Ovary (tissue), 9 donors: ENCODE results near the gene PLEKHS1. TPM values are rescaled to one million over a fixed set of nuclear protein-coding genes. Genes with fewer than 3 reads are reported as not detected.

Source experiments
- DNase-seq, 5 donors: peaks; one replicate each; pipeline ENCODE4 v3.0.0-alpha.2; 2019 to 2020
- H3K27ac ChIP-seq, 2 donors: fragments of 200-600 bp; one replicate each; pipeline versions ENCODE4 v1.5.1 to v1.8.0; 2019 to 2022
- H3K27me3 ChIP-seq: fragments of 200-600 bp; one replicate; pipeline ENCODE4 v1.8.0; 2022
- H3K36me3 ChIP-seq: fragments of 200-600 bp; sonication (generic); one replicate; pipeline ENCODE4 v1.5.1; 2019
- H3K4me1 ChIP-seq: one replicate; pipeline ENCODE4 v1.8.1; 2013; ENCODE audit warnings: mild to moderate bottlenecking, moderate library complexity; ENCODE audit not compliant: insufficient read depth
- H3K4me3 ChIP-seq: fragments of 200-600 bp; sonication (generic); one replicate; pipeline ENCODE4 v1.5.1; 2017
- H3K9me3 ChIP-seq, 2 donors: fragments of 200-600 bp in 1 of 2; sonication (generic) in 1 of 2; one replicate each; pipeline versions ENCODE4 v1.5.1 to v1.8.1; 2013 to 2019; ENCODE audit warnings: mild to moderate bottlenecking in 1 of 2, moderate library complexity in 1 of 2
- EP300 ChIP-seq: sonication (generic); formaldehyde crosslinking; IDR thresholded peaks from one replicate; pipeline ENCODE4 v1.6.1; 2017; ENCODE audit warnings: antibody characterized with exemption
- POLR2A ChIP-seq: fragments of 450-650 bp; IDR thresholded peaks from one replicate; pipeline ENCODE4 v1.6.1; 2017; ENCODE audit warnings: antibody characterized with exemption, mild to moderate bottlenecking, moderate library complexity
- WGBS, 3 donors: extraction: QIAGEN DNeasy Blood & Tissue Kit in 1 of 3; methylation state at CpG; one replicate each; pipeline versions ENCODE4 v1.1.5 to v1.1.7; 2013 to 2017; 5-methylcytosine and 5-hydroxymethylcytosine counted together
- intact Hi-C, 4 donors: fragments of 100-400 bp; cut with DNase I; formaldehyde crosslinking; loops; one replicate each; pipeline versions ENCODE4 v1.11.0 to v1.15.1; 2022 to 2023
- polyA plus RNA-seq, 2 donors: library from polyadenylated mRNA; stranded (reverse); fragments of 200-250 nt in 1 of 2; fragments of 350-450 nt in 1 of 2; fragmentation: Illumina TruSeq in 1 of 2; extraction: RNeasy Lipid Tissue Mini Kit (QIAGEN cat#74804) in 1 of 2; gene quantifications; one replicate each; pipeline ENCODE4 v1.2.3, GENCODE V29; 2013 to 2014
- total RNA-seq, 7 donors: library from RNA; depleted of rRNA in 2 of 7; stranded (reverse); fragments of >200 nt in 2 of 7; fragmentation: NEBNext Ultra II Directional in 3 of 7; extraction: Animal tissue kit (Norgen Biotek cat#: 25700) in 3 of 7; gene quantifications; one replicate each; pipeline versions ENCODE4 v1.1.0 to v1.2.4, GENCODE V29; 2016 to 2023
- TF ChIP-seq, protein P1 (sequence below), 3 donors: fragments of 450-650 bp in 2 of 3; fragments of 200-600 bp in 1 of 3; IDR thresholded peaks; one replicate each; pipeline versions ENCODE4 v1.5.1 to v1.8.0; 2016 to 2022; ENCODE audit warnings: antibody characterized with exemption in 3 of 3, mild to moderate bottlenecking in 1 of 3
- donor health status: DM: no; HTN: no; CAD: no; lungs with moderate emphysema.
- donor health status: DM: no; HTN: no; CAD: no.
- donor health status: Bipolar disorder and iron deficiency.
- donor health status: DM: yes; HTN: yes; CAD: no.
- donor health status: DM: no; HTN: no; CAD: no.
- donor health status: DM: yes; HTN: yes; CAD: no.

Gene PLEKHS1
- total and polyA plus RNA-seq, 9 donors: 0.01 to 5.7 (median 0.15) TPM; not detected in 2

DNA sequence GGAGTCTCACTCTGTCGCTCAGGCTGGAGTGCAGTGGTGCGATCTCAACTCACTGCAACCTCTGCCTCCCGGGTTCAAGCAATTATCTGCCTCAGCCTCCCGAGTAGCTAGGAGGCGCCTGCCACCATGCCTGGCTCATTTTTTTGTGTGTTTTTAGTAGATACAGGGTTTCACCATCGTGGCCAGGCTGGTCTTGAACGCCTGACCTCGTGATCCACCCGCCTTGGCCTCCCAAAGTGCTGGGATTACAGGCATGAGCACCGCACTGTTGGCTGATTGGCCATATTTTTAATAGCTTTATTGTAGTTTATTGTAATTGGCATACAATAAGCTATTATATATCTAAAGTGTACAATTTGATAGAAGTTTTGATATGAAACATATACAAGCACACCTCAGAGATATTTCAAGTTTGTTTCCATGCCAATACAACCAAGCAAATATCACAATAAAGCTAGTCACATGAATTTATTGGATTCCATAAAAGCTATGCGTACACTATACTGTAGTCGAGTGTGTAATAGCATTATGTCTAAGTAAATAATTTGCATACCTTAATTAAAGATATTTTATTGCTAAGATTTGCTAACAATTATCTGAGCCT, 5.6 kb downstream of the PLEKHS1 start:
- H3K4me1 ChIP-seq: no peaks in the 10 kb centered on the region
- no peak overlapping the region for H3K27ac ChIP-seq
- intact Hi-C loops: no loop called here
- no peak for DNase-seq
- TF ChIP-seq, protein P1, sequence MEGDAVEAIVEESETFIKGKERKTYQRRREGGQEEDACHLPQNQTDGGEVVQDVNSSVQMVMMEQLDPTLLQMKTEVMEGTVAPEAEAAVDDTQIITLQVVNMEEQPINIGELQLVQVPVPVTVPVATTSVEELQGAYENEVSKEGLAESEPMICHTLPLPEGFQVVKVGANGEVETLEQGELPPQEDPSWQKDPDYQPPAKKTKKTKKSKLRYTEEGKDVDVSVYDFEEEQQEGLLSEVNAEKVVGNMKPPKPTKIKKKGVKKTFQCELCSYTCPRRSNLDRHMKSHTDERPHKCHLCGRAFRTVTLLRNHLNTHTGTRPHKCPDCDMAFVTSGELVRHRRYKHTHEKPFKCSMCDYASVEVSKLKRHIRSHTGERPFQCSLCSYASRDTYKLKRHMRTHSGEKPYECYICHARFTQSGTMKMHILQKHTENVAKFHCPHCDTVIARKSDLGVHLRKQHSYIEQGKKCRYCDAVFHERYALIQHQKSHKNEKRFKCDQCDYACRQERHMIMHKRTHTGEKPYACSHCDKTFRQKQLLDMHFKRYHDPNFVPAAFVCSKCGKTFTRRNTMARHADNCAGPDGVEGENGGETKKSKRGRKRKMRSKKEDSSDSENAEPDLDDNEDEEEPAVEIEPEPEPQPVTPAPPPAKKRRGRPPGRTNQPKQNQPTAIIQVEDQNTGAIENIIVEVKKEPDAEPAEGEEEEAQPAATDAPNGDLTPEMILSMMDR (IDR thresholded peaks at IDR 0.05): no peak
- no peak for TF ChIP-seq POLR2A
- TF ChIP-seq EP300: no peak
- no peaks in the 10 kb centered on the region for H3K36me3 ChIP-seq
- no peaks in the 10 kb centered on the region for H3K9me3 ChIP-seq
- no peaks in the 10 kb centered on the region for H3K27me3 ChIP-seq
- whole genome bisulfite sequencing, 3 donors: 83 to 87% (median 87%) methylated on average over 12 of the region's 12 CpGs
- no peak overlapping the region for H3K4me3 ChIP-seq

- no peaks in the 10 kb centered on the region for H3K27me3 ChIP-seq
- no peak for DNase-seq
- no peaks in the 10 kb centered on the region for H3K4me1 ChIP-seq
- H3K36me3 ChIP-seq: no peaks in the 10 kb centered on the region
- WGBS, 3 donors: 53 to 67% (median 59%) methylated on average over 1 of the region's 1 CpG
- no peaks in the 10 kb centered on the region for H3K9me3 ChIP-seq
- H3K27ac ChIP-seq: no peak overlapping the region
- no peak overlapping the region for H3K4me3 ChIP-seq
- TF ChIP-seq POLR2A: no peak
- TF ChIP-seq, protein P1 (IDR thresholded peaks at IDR 0.05): no peak
- TF ChIP-seq EP300: no peak
- intact Hi-C loops: no loop called here
Observed at GRCh38 chr10:113762083-113762482, 10.6 kb downstream of the PLEKHS1 start.

DNA sequence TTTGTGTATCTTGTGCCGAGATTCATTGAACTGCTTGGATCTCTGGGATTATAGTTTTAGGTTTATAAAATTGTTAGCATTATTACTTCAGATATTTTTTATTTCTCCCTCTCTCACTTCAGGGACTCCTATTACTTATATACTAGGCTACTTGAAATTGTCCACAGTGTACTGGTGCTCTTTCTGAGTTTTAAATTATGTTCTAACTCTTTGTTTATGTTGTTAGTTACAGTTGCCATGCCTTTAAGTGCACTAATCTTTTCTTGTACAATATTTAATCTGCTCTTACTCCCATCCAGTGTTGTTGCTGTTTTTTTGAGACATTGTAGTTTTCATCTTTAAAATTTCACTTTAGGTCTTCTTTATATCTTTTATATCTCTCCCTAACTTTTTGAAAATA, 13.1 kb downstream of the PLEKHS1 start:
- Histone ChIP-seq H3K4me1 (no peaks in the 10 kb centered on the region), H3K27me3 (no peaks in the 10 kb centered on the region), H3K27ac (no peak overlapping the region), H3K36me3 (no peaks in the 10 kb centered on the region), H3K4me3 (no peak overlapping the region), H3K9me3 (no peaks in the 10 kb centered on the region)
- WGBS, 3 donors: 75 to 88% (median 79%) methylated on average over 1 of the region's 1 CpG
- TF ChIP-seq POLR2A: no peak
- TF ChIP-seq, protein P1 (IDR thresholded peaks at IDR 0.05): no peak
- TF ChIP-seq EP300: no peak
- intact Hi-C loops: no loop called here
- no peak for DNase-seq

- no peak overlapping the region for H3K27ac ChIP-seq
- intact Hi-C loops: no loop called here
- no peaks in the 10 kb centered on the region for H3K9me3 ChIP-seq
- H3K36me3 ChIP-seq: no peaks in the 10 kb centered on the region
- H3K4me3 ChIP-seq: no peak overlapping the region
- no peaks in the 10 kb centered on the region for H3K4me1 ChIP-seq
- WGBS, 3 donors: 44 to 49% (median 48%) methylated on average over 3 of the region's 3 CpGs
- TF ChIP-seq, protein P1 (IDR thresholded peaks at IDR 0.05): no peak
- TF ChIP-seq EP300 (no peak), POLR2A (no peak)
- H3K27me3 ChIP-seq: no peaks in the 10 kb centered on the region
- no peak for DNase-seq
Observed at GRCh38 chr10:113765910-113766309, 14.4 kb downstream of the PLEKHS1 start.
